ENCODE measurements around the gene IPO4. TPM values are rescaled to one million over a fixed set of nuclear protein-coding genes. Genes with fewer than 3 reads are reported as not detected.

Gene IPO4
- total and polyA plus RNA-seq, 9 of the 15 experiments (the other 6 are each of a cell fraction or from before 2014, with no cell fraction given): 7.3 to 122 (median 31.8) TPM

GRCh38 chr14:24151404-24152080 is 37.1 kb downstream of the IPO4 start:
- Histone ChIP-seq H4K20me1 (replicated peaks; ENCODE audit: control insufficient read depth, insufficient read depth, low read length) (no peaks in the 10 kb centered on the region), H3K9me1 (ENCODE audit: control insufficient read depth, insufficient read depth, low read length) (no peaks in the 10 kb centered on the region), H3K27ac (ENCODE audit: extremely low read depth, low read depth, low read length) (no peak overlapping the region), H3K79me2 (ENCODE audit: control insufficient read depth, insufficient read depth, low read length) (peaks cover 16% of the 10 kb centered on the region), H3K4me2 (ENCODE audit: insufficient read depth, low read length) (no peak overlapping the region), H2AFZ (ENCODE audit: low read depth, low read length) (no peak overlapping the region), H3K4me3 (no peak overlapping the region), H3K36me3 (ENCODE audit: control insufficient read depth, insufficient read depth, low read length) (peaks cover 60% of the 10 kb centered on the region; the same call in 2 of the 3 replicates), H3K9me3 (replicated peaks; ENCODE audit: control insufficient read depth, insufficient read depth, low read depth, low read length) (no peaks in the 10 kb centered on the region), H3K9ac (ENCODE audit: insufficient read depth in 1 of 2, low read depth in 2 of 2, low read length in 2 of 2) (no peak overlapping the region), H3K4me1 (replicated peaks in 1 of 2; ENCODE audit: control insufficient read depth in 2 of 2, insufficient read depth in 2 of 2, low read length in 2 of 2) (peaks cover 6 to 24% of the 10 kb centered on the region in 2 experiments; a peak in 4 of 5 replicates), H3K27me3 (ENCODE audit: control insufficient read depth in 2 of 2, insufficient read depth in 2 of 2, low read length in 2 of 2) (no peaks in the 10 kb centered on the region)
- ChIA-PET CTCF (ENCODE audit: low intra/inter-chr PET ratio) (no interaction called here), POLR2A (interaction anchor here (0.6 to 1.1 kb wide), 2 partner anchors 10 to 513 kb away, joined by 3 read pairs; partner anchors contain the start of gene IRF9)
- in situ Hi-C loops (cut with MboI): no loop called here
- intact Hi-C loops (cut with micrococcal nuclease): no loop called here
- DNase-seq (ENCODE audit: extremely low read depth in 1 of 4, low spot score in 3 of 4): no peak
- WGBS (ENCODE audit: insufficient coverage, low coverage, missing lambda C conversion rate): 99% methylated on average over 10 of the region's 16 CpGs
- no peak for ATAC-seq
- FAIRE-seq: no peak
- BruUV-seq (replicated peaks): no TSS peak
- no peak for TF ChIP-seq CEBPG (CRISPR knock-in tag; IDR thresholded peaks at IDR 0.05)
- no peak for TF ChIP-seq CEBPG (tag; conservative IDR thresholded peaks at IDR 0.05 in 1 of 2, IDR thresholded peaks at IDR 0.05 in 1 of 2)
- TF ChIP-seq RBM39 (optimal IDR thresholded peaks at IDR 0.05; ENCODE audit: low read depth, low read length): no peak
- no peak for TF ChIP-seq THAP12 (CRISPR knock-in tag; IDR thresholded peaks at IDR 0.05)
- TF ChIP-seq HIVEP1 (CRISPR knock-in tag; IDR thresholded peaks at IDR 0.05): no peak
- TF ChIP-seq, protein P1, sequence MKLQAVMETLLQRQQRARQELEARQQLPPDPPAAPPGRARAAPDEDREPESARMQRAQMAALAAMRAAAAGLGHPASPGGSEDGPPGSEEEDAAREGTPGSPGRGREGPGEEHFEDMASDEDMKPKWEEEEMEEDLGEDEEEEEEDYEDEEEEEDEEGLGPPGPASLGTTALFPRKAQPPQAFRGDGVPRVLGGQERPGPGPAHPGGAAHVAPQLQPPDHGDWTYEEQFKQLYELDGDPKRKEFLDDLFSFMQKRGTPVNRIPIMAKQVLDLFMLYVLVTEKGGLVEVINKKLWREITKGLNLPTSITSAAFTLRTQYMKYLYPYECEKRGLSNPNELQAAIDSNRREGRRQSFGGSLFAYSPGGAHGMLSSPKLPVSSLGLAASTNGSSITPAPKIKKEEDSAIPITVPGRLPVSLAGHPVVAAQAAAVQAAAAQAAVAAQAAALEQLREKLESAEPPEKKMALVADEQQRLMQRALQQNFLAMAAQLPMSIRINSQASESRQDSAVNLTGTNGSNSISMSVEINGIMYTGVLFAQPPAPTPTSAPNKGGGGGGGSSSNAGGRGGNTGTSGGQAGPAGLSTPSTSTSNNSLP (IDR thresholded peaks at IDR 0.05; ENCODE audit: borderline replicate concordance, low read depth, low read length): no peak
- no peak for TF ChIP-seq ZBTB33 (CRISPR knock-in tag; IDR thresholded peaks at IDR 0.05)
- no peak for TF ChIP-seq KDM2B (CRISPR knock-in tag; IDR thresholded peaks at IDR 0.05)
- no peak for TF ChIP-seq ZKSCAN3 (CRISPR knock-in tag; IDR thresholded peaks at IDR 0.05)
- TF ChIP-seq FOS (IDR thresholded peaks at IDR 0.05; ENCODE audit: extremely low read depth, insufficient read length): no peak
- no peak for TF ChIP-seq MAFG (tag; conservative IDR thresholded peaks at IDR 0.05)
- no peak for TF ChIP-seq KLF6 (CRISPR knock-in tag; IDR thresholded peaks at IDR 0.05; ENCODE audit: borderline replicate concordance)
- no peak for TF ChIP-seq ZBTB7A (IDR thresholded peaks at IDR 0.05; ENCODE audit: borderline replicate concordance, control insufficient read depth, low read depth, low read length)
- no peak for TF ChIP-seq HOMEZ (CRISPR knock-in tag; IDR thresholded peaks at IDR 0.05)
- TF ChIP-seq CREM (IDR thresholded peaks at IDR 0.05; ENCODE audit: low read depth): no peak
